COLO668 (cell line): ENCODE results near the gene CDC42BPB.

ENCODE experiments used
- DNase-seq: peaks from one replicate; lab custom pipeline; 2025; ENCODE audit not compliant: unreplicated experiment; lab: John Stamatoyannopoulos, UW

Gene CDC42BPB

GRCh38 chr14:103022002-103022684 is 35.2 kb downstream of the CDC42BPB start:
- DNase-seq = peak; percentile 69

DNA sequence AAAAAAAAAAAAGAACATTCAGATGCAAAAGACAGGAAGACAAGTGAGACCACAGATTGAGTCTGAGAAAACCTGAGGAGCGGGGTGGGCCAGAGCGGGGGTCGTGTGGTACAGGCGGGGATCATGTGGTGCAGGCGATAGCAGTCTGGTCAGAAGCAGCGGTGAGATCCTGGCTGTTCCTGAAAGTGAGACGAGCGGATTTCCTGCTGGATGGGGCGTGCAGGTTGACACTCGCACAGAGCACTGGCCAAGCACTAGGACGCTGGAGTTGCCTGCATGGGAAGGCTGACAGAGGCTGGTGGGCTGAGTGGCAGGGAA is 35.7 kb downstream of the CDC42BPB start:
- DNase-seq = no peak

- DNase-seq = no peak
These were observed 36.8 kb downstream of the CDC42BPB start for GRCh38 chr14:103020271-103021170.

- no peak for DNase-seq
These were observed 37.5 kb downstream of the CDC42BPB start for GRCh38 chr14:103019826-103020225.

DNA sequence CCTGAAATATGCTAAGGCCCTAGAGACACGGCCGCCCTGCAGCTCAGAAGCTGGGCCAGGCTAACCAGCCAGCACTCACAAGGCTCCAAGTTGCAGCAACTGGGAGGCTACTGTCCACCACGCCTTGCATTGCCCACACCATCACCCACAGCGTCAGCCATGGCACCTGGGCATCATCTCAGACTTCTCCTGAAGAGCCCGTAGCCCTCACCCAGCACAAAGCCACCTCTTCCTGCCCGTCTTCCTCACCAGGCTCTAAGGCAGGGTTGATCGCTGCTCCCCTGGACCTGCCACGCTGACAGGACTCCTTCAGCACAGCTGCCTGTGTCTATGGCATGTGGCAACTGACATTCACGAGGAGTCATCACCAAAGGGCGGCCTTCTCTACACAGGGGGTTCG is 38.1 kb downstream of the CDC42BPB start:
- no peak for DNase-seq

GRCh38 chr14:103016594-103016993 is 40.8 kb downstream of the CDC42BPB start:
- DNase-seq = no peak

DNA sequence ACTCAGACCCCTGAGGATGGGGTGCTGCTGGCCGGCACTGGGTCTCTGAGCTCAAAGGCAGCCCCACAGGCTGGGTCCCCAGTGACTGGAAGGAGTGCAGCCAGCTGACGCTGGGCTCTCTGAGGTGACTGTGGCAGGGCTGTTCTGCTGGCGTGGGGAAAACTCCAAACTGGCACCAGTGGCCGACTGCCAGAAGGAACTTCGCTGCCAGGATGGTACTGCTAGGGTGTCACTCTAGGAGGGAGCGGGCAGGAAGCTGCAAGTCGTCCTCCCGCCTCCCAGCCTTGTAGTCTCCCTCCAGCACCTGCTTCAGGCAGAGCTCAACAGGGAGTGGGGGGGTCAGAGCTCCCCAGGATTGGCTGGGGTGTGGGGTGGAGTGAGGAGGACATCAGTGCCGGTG is 41.3 kb downstream of the CDC42BPB start:
- DNase-seq = no peak

GRCh38 chr14:103015426-103015825 is 41.9 kb downstream of the CDC42BPB start:
- DNase-seq = no peak

GRCh38 chr14:103014466-103015228 is 42.7 kb downstream of the CDC42BPB start:
- no peak for DNase-seq

GRCh38 chr14:103013028-103013427 is 44.3 kb downstream of the CDC42BPB start:
- DNase-seq = no peak

DNA sequence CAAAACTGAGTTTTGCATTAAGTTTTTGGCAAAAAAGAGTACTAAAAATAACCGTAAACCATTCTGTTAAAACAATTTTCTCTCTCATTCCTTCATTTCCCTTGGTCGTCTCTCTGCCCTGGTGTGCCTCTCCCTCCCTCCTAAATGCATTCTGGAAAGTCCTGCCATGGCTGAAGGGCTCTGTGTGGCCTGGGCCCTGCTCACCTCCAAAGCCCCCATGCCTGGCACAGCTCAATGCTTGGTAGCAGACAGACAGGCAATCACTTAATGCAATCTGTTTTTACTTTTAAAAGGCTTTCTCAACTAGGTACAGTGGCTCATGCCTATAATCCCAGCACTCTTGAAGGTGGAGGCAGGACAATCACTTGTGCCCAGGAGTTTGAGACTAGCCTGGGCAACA is 47.8 kb downstream of the CDC42BPB start:
- no peak for DNase-seq

DNA sequence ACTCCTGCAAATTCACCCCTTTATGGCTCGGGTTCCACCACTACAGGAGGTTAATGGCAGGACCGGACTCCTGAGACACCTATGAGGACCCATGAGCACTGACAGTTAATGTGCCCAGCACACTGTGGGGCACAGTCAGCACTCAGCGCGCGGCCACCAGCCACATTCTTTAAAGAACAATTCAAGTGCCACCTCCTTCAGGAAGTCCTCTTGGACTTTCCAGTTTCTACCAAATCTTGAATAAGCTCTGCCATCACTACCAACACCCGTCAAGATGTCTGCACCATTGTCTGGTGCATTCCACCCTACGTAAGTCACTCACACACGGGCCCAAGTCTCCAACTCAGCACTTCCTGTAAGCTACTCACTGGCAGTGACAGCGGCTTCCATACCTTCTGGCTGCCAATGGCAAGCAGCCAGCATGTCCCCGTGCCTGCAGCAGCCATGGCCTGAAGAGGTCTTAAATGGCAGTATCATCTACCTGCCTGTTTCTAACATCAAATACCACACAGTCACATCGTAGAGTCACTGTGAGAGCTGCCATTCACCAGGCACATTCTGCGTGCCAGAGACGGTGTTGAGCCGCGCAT is 48.5 kb downstream of the CDC42BPB start:
- DNase-seq = no peak

GRCh38 chr14:103008126-103008525 is 49.2 kb downstream of the CDC42BPB start:
- DNase-seq = no peak

DNA sequence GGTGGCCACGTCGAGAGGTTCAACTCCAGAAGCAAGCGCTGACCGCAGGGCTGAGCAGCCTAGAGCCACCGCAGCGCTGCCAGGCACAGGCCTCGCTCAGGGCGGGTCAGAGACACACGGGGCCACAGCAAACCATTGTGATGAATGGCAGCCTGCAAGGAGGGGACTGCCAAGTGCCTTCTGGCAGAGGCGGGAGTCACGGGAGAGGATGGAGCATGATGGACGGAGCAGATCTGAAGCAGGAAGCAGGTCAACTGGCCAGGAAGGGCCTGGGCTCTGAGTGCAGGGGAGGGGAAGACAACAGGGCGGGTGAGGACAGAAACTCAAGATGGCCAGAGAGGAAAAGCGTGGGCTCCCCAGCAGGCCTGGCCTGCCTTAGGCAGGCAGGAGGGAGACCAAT is 49.8 kb downstream of the CDC42BPB start:
- no peak for DNase-seq

DNA sequence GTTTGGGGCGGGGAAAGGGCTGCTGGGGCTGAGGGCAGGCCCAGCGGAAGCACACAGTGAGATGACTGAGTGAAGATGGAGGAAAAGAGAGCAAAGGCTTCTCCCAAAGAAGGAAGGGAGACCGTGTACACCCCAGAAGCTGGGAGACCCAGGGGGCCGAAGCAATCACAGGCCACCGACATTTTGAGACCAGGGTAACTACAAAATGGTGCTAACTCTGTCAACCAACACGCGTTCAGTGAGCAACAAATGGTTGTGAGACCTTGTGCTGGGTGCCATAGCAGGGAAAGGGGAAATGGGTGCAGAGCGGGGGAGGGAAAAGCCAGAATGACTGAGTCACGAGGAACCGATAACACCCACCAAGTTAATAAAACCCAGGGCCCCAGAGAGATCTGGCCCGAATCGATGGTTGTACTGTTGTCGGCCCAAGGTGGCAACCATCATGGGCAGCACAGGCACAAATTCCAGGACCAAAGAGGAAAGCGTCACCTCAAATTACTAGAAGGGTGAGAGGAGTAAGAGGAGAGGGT is 50.3 kb downstream of the CDC42BPB start:
- no peak for DNase-seq

DNA sequence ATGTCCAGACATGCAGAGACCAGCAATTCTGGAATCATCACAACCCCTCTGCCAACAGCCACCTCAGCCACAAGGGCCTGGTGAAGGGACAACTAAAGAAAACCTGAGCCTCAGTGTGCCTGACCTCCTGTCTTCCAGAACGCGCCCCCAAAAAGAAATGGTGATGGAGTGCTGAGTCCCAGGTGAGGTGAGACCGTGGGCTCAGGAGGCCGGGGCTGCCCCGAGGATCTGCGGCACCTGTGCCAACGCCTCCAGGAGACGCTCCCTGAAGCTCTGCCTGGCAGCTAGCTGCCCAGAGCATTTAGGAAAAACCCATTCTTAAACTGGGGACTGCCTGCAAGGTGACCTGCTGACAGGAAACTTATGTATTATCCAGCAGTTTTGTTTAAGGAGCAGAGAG is 51.2 kb downstream of the CDC42BPB start:
- DNase-seq = no peak

DNA sequence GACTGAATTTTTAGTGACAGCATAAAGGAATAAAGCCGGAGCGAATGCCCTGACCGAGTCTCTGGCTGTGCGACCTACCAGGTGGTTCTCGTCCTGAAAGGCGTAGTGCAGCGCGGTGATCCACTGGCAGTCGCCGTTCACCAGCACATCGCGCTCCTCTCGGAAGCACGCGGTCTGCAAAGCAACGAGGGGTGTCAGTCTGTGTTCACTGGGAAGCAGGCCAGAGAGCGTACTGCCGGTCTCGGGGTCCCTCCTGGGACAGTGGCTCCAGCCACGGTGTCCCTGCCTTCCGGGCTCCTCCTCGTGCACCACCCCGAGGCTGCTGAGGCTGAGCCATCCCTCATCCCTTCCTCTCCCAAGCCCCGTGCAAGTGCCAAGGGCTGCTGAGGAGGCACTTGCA is 53.5 kb downstream of the CDC42BPB start:
- DNase-seq = no peak

GRCh38 chr14:103003351-103003615 is 54.1 kb downstream of the CDC42BPB start:
- no peak for DNase-seq

- DNase-seq = no peak
These were observed 54.6 kb downstream of the CDC42BPB start for GRCh38 chr14:103002578-103003350.

GRCh38 chr14:103001651-103002396 is 55.5 kb downstream of the CDC42BPB start:
- DNase-seq = no peak
